PC-3 (cell line): ENCODE measurements around the gene CNTNAP2.

Experiments used
- EZH2 ChIP-seq: fragments of 300-600 bp; sonication (generic); IDR thresholded peaks from one replicate; pipeline ENCODE4 v1.6.1; 2017; ENCODE audit warnings: antibody characterized with exemption, mild to moderate bottlenecking, low read length; ENCODE audit not compliant: unreplicated experiment
- TF ChIP-seq, protein P1 (sequence below): fragments of 300-600 bp; sonication (generic); conservative IDR thresholded peaks from 2 replicates; pipeline ENCODE4 v1.5.1; 2017; ENCODE audit warnings: antibody characterized with exemption, low read depth, mild to moderate bottlenecking, low read length

DNA sequence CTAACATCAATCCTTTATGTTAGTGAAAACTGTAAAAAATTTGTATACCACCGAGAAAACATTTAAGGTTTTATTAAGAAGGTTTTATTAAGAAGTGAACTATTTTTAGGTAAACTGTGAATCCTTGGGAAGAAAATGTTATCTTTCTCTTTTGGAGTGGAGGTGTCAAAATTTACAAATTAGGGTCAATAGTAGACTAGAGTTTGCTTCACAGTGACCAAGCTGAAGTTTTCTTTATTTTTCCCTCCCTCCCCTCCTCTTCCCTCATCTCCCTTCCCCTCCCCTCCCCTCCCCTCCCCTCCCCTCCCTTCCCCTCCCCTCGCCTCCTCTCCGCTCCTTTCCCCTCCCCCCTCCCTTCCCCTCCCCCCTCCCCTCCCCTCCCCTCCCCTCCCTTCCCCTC is 168.8 kb downstream of the CNTNAP2 start:
- TF ChIP-seq, protein P1, sequence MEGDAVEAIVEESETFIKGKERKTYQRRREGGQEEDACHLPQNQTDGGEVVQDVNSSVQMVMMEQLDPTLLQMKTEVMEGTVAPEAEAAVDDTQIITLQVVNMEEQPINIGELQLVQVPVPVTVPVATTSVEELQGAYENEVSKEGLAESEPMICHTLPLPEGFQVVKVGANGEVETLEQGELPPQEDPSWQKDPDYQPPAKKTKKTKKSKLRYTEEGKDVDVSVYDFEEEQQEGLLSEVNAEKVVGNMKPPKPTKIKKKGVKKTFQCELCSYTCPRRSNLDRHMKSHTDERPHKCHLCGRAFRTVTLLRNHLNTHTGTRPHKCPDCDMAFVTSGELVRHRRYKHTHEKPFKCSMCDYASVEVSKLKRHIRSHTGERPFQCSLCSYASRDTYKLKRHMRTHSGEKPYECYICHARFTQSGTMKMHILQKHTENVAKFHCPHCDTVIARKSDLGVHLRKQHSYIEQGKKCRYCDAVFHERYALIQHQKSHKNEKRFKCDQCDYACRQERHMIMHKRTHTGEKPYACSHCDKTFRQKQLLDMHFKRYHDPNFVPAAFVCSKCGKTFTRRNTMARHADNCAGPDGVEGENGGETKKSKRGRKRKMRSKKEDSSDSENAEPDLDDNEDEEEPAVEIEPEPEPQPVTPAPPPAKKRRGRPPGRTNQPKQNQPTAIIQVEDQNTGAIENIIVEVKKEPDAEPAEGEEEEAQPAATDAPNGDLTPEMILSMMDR: no peak
- TF ChIP-seq EZH2: no peak
